ENCODE results near the gene TPP2.

DNA sequence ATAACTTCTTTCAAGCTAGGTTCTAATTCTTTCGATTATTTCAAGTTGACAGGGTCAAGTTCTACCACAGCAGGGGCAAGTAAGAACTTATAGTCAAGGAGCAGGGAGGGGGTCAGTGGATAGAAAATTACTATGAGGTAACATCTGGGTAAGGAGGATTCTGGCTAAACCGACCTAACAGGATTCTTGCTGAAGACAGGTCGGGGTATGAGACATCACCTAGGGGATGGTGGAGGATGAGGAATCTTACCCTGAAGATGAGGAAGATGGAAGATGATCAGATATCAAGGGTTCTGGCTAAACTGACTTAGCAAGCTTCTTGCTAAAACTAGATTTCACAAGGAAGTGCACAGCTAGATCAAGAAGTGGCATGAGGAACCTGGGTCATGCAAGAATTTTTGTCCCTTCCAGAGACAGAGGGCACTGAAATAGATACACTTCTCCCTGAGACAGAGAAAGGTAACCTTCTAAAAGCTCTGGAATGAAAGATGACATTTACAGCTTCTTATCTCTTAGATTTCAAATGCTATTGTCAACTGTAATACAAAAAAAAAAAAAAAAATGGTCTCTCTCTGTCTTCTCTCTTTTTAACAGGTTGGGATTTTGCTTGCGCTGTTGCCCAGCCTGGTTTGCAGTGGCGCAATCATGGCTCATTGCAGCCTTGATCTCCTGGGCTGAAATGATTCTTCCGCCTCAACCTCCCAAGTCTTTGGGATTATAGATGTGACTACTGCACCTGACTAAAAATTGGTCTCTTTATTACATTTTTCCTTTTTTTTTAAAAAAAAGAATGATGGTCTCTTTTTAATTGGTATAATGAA lies 107.7 kb downstream of the TPP2 start:
- TF ChIP-seq EZH2 (IDR thresholded peaks at IDR 0.05; ENCODE audit: low read depth), result no peak
- TF ChIP-seq, protein P1, sequence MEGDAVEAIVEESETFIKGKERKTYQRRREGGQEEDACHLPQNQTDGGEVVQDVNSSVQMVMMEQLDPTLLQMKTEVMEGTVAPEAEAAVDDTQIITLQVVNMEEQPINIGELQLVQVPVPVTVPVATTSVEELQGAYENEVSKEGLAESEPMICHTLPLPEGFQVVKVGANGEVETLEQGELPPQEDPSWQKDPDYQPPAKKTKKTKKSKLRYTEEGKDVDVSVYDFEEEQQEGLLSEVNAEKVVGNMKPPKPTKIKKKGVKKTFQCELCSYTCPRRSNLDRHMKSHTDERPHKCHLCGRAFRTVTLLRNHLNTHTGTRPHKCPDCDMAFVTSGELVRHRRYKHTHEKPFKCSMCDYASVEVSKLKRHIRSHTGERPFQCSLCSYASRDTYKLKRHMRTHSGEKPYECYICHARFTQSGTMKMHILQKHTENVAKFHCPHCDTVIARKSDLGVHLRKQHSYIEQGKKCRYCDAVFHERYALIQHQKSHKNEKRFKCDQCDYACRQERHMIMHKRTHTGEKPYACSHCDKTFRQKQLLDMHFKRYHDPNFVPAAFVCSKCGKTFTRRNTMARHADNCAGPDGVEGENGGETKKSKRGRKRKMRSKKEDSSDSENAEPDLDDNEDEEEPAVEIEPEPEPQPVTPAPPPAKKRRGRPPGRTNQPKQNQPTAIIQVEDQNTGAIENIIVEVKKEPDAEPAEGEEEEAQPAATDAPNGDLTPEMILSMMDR (conservative IDR thresholded peaks at IDR 0.05), result no peak
